COLO668 (cell line): Measurements from ENCODE around the gene SLC37A1.

Experiments
- DNase-seq: peaks from one replicate; lab custom pipeline; 2025; ENCODE audit not compliant: unreplicated experiment; lab: John Stamatoyannopoulos, UW

The SLC37A1 gene

GRCh38 chr21:42505090-42505726, 8.4 kb upstream of the SLC37A1 start:
- DNase-seq = no peak

GRCh38 chr21:42507418-42507817, 6.2 kb upstream of the SLC37A1 start:
- no peak for DNase-seq

GRCh38 chr21:42508371-42508770, 5.3 kb upstream of the SLC37A1 start:
- DNase-seq = no peak

DNA sequence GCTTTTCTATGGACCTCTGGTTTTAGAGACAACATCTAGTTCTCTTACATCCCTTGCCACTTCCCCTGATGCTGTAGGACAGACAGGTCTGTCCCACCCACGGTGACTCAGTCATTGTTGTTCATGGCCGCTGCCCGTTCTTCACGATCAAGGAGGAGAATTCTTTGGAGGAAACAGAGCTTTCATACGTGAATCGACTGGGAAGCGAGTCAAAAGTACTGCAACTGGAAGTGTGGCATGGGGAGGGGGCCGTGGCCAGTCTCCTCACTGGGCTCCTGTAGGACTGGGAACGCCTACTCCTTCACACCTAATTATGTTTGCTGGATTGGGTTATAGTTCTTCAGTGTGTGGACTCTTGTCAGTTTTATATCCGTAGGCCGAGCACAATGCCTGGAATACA, 4.4 kb upstream of the SLC37A1 start:
- no peak for DNase-seq

DNA sequence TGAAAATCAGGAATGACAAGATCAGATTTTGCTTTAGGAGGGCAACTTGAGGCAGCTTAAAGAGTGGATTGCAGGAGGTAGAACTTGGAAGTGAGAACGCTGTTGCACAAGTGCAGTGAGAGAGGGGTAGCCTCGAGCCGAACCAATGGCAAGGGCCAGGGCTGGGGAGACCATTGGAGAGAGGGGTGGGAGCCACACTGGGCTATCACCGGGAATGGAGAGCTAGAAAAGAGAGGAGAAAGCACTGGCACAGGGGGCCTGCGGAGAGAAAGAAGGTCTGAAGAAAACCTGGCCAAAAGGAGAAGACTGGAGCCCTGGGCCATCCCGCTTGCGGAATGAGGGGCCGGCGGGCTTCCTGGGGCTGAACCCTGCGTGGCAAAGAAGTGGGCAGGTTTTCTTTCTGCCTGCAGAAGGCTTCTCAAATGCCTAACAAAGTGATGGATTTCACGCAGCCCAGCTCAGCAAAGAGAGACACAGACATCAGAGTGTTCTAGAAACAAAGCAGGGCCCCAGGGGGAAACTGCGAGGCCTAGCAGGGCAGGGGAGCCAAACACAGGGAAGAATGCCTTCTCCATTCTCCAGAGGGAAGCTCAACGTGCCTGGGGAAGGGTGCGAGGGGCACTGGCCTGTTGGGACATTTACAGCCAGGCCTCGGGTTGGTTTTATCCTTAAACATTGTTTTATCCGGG, 1.2 kb upstream of the SLC37A1 start:
- no peak for DNase-seq

DNA sequence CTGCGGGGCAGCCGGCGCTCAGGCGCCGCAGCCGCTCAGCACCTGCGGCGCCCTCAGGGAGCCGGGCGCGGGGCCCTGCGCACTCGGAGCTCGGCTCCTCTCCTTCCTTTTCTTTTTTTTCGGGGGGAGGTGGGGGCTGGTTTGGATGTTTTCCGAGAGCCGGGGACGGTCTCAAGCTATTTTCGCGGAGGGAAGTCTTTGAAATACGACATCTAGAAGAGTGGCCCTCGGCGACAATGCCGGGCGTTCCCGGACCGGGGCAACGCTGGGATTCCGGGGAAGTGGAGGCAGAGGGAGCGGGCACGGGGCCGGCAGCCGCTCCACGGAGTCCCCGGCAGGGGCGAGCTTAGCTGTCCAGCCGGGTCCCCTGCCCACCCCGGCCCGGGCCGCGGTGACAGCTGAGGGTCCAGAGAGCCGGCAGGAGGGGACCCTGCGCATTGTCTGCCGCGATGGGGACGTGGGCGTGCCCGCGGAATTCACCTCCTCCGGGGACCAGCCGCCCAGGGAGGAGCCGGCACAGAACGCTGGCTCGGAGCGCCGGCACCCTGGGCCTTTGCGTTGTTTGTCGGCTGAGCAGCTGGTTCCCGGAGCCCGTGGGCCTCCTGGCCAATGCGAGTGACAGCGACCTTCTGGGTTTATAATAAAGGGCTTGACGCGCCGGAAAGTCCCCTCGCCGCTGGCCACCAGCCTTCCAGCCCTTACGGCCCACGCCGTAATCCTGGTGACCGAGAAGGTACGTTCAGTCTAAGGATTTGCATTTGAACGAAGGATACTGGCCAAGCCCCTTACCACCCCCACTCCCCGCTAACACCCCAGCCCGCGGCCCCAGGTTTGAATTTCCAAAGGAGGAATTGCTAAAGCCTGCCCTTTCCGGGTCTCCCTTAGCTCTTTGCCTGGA, 582 bp downstream of the SLC37A1 start:
- peak; percentile 87 for DNase-seq

DNA sequence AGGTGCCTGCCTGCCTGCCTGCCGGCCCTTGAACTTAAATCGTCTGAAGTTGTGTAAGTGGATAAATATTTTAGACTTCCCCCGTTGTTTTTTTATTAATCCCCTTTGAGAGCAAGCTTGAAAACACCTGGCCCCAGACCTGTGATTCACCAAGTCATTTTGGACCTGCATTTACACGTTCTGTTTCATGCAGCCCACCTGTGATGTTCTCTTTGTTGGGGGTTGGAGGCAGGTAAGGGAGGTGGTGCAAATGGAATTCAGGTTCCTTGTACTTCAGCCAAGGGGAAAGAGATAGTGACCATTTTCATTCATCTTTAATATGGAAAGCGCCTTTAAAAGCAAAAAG, 1.2 kb downstream of the SLC37A1 start:
- no peak for DNase-seq

- DNase-seq = peak; percentile 65
Observed at GRCh38 chr21:42515708-42516502, 2.3 kb downstream of the SLC37A1 start.

DNA sequence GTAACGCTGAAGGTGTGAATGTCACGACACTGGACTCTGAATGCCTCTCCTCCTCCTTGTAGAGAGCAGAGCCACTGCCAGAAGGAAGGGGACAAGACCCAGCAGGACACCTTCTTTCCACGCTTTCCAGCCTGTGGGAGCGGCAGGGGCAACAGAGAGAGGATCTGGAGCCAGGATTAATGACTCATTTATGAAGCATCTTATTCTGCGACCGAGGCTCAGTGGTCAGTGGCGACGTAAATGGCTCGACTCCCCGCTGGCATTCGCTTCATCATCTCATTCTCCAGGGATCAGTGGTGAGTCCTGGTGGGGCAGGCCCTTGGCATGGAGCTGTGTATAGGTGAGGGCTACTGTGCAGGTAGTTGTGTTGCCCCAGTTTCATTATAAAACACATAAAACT, 4.6 kb downstream of the SLC37A1 start:
- DNase-seq = no peak

DNA sequence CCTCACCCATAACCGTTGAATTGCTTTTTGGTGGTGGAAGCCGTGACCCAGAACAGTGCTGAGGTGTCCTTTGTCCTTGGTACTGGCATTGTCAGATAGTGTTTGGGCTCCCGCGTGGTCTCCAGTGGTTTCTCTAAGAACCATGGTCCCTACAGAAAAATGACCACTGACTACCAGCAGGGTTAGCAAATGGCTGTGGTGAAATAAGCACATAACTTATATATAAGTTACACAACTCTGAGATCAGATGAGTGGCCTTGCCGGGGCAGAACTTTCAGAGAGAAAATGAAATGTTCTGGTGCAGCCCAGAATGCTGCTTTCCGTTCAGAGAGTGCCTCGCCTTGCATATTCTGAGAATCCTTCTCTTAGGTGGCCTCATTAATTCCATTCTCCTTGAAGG, 5.0 kb downstream of the SLC37A1 start:
- no peak for DNase-seq

GRCh38 chr21:42520628-42521253, 7.1 kb downstream of the SLC37A1 start:
- no peak for DNase-seq

DNA sequence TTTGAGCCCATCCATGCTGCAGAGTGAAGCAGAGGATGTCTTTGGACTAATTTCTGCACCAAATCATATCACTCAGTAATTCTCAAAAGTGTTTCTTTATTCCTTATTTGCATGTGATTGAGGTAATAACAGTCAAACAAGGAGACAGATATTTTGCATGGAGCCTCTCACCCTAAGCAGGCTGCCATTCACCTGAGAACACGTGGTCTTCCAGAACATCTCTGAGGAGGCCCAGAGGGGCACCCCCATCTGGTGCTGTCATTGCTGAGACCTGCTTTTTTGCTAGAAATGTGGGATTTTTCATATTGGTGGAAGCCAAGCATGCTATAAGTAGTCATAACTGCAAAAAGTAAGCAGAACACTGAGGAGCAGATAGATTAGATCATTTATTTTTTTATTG, 7.7 kb downstream of the SLC37A1 start:
- DNase-seq = no peak

DNA sequence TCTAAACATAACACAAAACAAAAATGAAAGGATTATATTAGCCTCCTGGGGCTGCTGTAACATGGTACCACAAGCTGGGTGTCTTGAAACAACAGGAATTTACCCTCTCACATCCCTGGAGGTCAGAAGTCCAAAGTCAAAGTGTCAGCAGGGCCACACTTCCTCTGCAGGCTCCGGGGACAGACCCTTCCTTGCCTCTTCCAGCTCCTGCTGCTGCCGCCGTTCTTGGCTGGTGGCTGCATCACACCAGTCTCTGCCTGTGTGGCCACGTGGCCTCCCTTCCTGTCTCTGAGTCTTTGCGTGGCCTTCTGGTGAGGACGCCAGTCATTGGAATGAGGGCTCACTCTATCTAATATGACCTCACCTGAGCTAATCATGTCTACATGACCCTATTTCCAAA, 8.2 kb downstream of the SLC37A1 start:
- no peak for DNase-seq

DNA sequence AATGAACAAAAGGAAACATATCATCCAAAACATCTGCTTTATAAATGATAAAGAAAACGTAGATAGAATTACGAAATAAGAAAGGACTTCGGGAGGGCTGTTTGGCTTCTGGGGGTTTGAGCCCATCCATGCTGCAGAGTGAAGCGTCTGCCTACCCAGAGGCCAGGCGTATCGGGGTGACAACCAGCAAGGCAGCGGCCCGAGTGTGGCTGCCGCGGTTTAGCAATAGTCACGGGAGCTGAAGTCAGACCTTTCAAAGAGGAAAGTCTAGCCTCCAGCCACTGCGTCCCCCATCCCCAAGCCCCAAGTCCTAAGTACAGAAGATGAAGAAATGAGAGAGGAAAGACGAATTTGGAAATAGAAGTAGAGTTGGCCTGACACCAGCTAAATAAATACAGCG, 8.6 kb downstream of the SLC37A1 start:
- no peak for DNase-seq

- no peak for DNase-seq
Observed at GRCh38 chr21:42522771-42523170, 9.1 kb downstream of the SLC37A1 start.

DNA sequence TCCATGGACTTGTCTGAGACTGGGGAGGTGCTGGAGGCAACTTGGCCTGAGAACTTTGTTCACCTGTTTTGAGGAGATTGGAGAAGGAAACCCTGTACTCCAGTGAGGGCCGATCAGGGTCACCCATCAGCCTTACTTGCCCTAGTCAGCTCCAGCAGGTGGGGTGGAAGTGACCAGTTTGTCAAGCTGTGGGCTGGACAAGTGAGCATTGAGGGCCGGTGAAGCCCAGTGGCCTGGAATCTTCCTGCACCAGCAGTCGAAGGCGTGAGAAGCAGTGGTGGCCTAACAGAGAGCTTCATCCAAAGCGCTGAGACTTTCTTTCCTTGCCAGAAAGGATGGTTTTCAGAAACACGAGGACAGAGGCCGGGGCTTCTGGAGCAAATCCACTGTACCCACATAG, 9.6 kb downstream of the SLC37A1 start:
- no peak for DNase-seq

DNA sequence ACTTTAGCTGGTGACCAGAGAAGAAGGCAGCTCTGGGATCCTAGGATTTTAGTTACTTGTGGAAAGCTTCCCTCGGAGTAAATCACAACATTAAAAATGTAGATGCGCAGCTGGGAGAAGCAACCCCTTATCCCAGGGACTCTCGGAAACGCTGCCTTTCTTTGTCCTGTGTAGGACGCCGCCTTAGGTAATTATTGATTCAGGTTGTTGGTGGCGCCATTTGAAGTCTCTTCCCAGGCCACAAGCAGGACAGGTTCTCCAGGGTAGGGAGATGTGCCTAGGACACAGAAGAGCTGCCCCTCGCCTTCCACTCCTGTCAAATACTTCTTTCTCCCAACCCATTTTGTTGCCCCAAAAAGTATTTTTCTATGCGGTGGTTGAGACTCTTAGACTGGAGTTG, 10.3 kb downstream of the SLC37A1 start:
- DNase-seq = peak; percentile 54

- peak; percentile 97 for DNase-seq
Observed at GRCh38 chr21:42524341-42525028, 10.8 kb downstream of the SLC37A1 start.

- DNase-seq = peak; percentile 58
Observed at GRCh38 chr21:42525029-42525581, 11.5 kb downstream of the SLC37A1 start.
